Activated T-helper 1 cell treated with Interleukin-2 at 50 U/mL for 16 hours (primary cell): Measurements from ENCODE around the gene UNC45A.
A peak's percentile ranks its signal among the peaks of the same experiment; 100 is the strongest.

Source experiments
- DNase-seq: peaks from one replicate; pipeline ENCODE4 v3.0.0-alpha.2; 2020; ENCODE audit warnings: low read depth

UNC45A gene

GRCh38 chr15:90946941-90947576, 12.0 kb downstream of the UNC45A start:
- no peak for DNase-seq

GRCh38 chr15:90947577-90948357, 12.7 kb downstream of the UNC45A start:
- no peak for DNase-seq

- no peak for DNase-seq
These were observed 13.4 kb downstream of the UNC45A start for GRCh38 chr15:90948506-90948905.

GRCh38 chr15:90949979-90950675, 15.0 kb downstream of the UNC45A start:
- no peak for DNase-seq

GRCh38 chr15:90950676-90951075, 15.6 kb downstream of the UNC45A start:
- no peak for DNase-seq

- DNase-seq = no peak
These were observed 18.0 kb downstream of the UNC45A start for GRCh38 chr15:90952901-90953677.

- no peak for DNase-seq
These were observed 19.0 kb downstream of the UNC45A start for GRCh38 chr15:90953947-90954711.

- DNase-seq = peak; percentile 78
These were observed 19.9 kb downstream of the UNC45A start, which contains the start of gene RCCD1 for GRCh38 chr15:90954712-90955623. TSS of gene RCCD1 (plus strand) at chr15:90954884. CDS start at chr15:90956735, 1,851 bp downstream.

GRCh38 chr15:90955624-90956273, 20.7 kb downstream of the UNC45A start:
- no peak for DNase-seq

- peak; percentile 52 for DNase-seq
These were observed 21.4 kb downstream of the UNC45A start for GRCh38 chr15:90956274-90957030.

GRCh38 chr15:90957031-90957790, 22.1 kb downstream of the UNC45A start:
- DNase-seq = no peak

GRCh38 chr15:90957791-90958190, 22.7 kb downstream of the UNC45A start:
- DNase-seq = no peak

GRCh38 chr15:90959028-90959595, 24.0 kb downstream of the UNC45A start:
- DNase-seq = no peak

- DNase-seq = no peak
These were observed 24.8 kb downstream of the UNC45A start for GRCh38 chr15:90959894-90960293.

GRCh38 chr15:90960298-90961091, 25.4 kb downstream of the UNC45A start:
- no peak for DNase-seq

- no peak for DNase-seq
These were observed 26.9 kb downstream of the UNC45A start for GRCh38 chr15:90962021-90962420.

GRCh38 chr15:90966262-90966661, 31.2 kb downstream of the UNC45A start:
- no peak for DNase-seq
